Measurements from ENCODE around the gene NADK2.

The NADK2 gene

GRCh38 chr5:36246036-36246800, 4.5 kb upstream of the NADK2 start:
- no peak for TF ChIP-seq CTCF (IDR thresholded peaks at IDR 0.05; ENCODE audit: insufficient read depth, low read depth, low read length, missing control alignments)
- DNase-seq (ENCODE audit: low read depth) = no peak
- H3K4me3 ChIP-seq (ENCODE audit: low read length) = no peak overlapping the region

GRCh38 chr5:36244076-36244475, 2.4 kb upstream of the NADK2 start:
- no peak for TF ChIP-seq CTCF (IDR thresholded peaks at IDR 0.05; ENCODE audit: insufficient read depth, low read depth, low read length, missing control alignments)
- no peak overlapping the region for H3K4me3 ChIP-seq (ENCODE audit: low read length)
- DNase-seq (ENCODE audit: low read depth) = no peak

- no peak for DNase-seq (ENCODE audit: low read depth)
- no peak for TF ChIP-seq CTCF (IDR thresholded peaks at IDR 0.05; ENCODE audit: insufficient read depth, low read depth, low read length, missing control alignments)
- no peak overlapping the region for H3K4me3 ChIP-seq (ENCODE audit: low read length)
Observed at GRCh38 chr5:36243653-36244052, 1.9 kb upstream of the NADK2 start.

- TF ChIP-seq CTCF (IDR thresholded peaks at IDR 0.05; ENCODE audit: insufficient read depth, low read depth, low read length, missing control alignments) = no peak
- peak overlapping the region; percentile 80 for H3K4me3 ChIP-seq (ENCODE audit: low read length)
- no peak for DNase-seq (ENCODE audit: low read depth)
Observed at GRCh38 chr5:36242534-36243485, 1.1 kb upstream of the NADK2 start.

GRCh38 chr5:36240779-36241630, 720 bp downstream of the NADK2 start:
- DNase-seq (ENCODE audit: low read depth) = peak; percentile 52
- TF ChIP-seq CTCF (IDR thresholded peaks at IDR 0.05; ENCODE audit: insufficient read depth, low read depth, low read length, missing control alignments) = no peak
- peak overlapping the region; percentile 80 for H3K4me3 ChIP-seq (ENCODE audit: low read length)
